Anterior cingulate cortex (tissue), 58 donors: ENCODE results near the gene KLHL30.

ENCODE experiments used
- DNase-seq, 58 donors: peaks; one replicate each; lab custom pipeline; 2025; lab: John Stamatoyannopoulos, UW

The KLHL30 gene

DNA sequence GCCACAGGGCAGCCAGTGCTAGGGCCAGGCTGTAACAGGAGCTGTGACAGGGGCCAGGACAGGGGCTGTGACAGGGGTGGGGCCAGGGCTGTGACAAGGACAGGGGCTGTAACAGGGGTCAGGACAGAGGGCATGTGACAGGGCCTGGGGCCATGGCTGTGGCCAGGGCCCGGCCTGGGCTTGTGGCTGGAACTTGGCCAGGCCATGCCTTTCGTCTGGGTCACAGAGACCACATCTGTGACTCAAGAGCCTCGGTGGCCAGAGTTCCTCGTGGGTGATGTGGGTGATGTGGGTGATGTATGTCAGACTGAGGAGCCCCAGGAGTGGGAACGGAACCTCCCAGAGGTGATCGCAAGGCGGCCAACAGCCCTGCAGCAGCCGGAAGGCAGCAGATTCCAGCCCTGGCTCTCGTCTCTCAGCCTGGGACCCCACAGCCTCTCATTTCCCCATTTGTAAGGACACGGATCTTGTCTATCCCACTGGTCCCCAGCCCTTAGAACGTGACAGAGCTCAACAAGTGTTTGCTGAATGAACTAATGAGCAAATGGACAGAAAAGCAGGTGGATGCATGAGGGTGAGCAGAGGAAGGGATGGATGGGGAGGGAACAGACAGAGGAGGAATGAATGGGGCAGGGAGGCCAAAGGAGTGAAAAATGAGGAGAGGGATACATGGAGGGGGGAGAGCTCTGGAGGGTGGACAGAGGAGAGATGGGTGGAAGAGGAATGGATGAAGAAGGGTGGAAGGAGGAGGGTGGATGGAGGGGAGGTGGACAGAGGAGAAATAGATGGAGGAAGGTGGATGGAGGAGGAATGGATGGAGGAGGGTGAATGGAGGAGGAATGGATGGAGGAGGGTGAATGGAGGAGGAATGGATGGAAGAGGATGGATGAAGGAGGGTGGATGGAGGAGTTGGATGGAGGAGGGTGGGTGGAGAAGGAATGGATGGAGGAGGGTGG lies 21.0 kb upstream of the KLHL30 start:
- DNase-seq = no peak

DNA sequence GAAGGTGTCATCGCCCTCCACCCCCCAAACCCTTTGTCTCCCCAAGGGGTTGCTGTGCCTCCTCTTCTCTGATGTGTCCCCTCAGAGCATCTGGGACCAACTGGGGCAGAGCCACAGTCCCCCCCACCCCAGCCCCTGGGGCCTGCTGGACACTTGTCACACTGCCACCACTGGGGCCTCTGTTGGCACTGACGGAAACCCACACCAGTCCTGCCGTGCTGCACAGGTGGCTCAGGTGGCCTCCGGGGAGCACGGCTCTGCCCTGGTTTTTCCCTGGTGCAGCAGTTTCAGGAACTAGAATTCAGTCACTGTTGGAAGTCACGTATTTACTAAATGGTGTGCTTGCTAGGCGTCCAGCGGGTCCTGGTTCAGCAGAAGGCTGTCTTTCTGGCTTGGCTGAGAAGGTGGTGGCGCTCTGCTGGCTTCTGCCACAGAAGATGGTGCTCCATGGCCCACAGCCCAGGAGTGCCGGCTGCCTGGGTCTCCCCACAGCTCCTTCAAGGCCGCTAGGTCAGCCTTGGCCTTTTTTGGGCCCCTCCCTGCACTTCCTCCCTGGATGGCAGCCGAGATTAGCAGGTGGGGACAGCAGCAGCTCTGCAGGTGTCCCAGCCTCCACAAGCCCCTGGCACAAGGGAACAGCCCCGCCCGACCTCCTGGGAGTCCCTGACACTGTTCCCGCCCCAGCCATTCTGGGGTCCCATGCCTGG lies 18.6 kb upstream of the KLHL30 start:
- DNase-seq = no peak

DNA sequence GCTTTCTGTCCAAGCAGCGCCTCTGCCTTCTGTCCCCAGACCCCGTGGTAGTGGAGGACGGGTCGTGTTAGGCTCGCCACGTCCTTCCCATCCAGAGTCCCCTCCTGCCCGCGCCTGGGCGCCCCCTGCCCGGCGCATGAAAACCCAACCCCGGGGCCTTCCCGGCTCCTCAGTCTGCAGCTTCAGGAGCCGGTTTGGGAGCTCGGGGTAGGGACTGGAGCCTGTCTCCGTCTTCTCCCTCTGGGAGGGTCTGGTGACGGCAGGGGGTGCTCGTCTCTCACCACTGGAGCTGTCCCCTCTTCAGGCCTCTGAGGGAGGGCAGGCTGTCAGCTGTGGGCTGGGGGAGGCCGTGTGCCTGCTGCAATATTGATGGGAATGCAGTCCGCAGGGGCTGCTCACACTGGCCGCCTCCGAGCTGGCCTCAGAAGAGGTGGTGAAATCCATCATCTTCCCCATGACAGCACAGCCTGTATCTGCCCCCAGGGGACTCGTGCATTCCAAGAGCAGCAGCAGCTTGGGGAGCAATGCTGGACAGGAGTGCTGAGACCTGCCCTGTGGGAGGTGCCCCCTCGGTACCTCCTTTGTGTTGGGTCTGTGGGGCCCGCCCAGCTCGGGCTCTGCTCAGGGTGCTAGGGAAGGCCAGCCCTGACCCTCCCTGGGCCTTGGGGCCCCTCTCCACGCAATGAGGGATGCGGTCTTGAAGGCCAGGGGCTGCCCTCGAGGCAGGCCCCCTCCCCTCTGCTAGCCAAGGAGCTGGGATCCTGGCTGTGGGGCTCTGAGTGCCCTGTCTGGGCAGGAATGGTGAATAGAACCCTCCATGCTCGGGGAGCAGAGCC lies 17.8 kb upstream of the KLHL30 start:
- DNase-seq = no peak

DNA sequence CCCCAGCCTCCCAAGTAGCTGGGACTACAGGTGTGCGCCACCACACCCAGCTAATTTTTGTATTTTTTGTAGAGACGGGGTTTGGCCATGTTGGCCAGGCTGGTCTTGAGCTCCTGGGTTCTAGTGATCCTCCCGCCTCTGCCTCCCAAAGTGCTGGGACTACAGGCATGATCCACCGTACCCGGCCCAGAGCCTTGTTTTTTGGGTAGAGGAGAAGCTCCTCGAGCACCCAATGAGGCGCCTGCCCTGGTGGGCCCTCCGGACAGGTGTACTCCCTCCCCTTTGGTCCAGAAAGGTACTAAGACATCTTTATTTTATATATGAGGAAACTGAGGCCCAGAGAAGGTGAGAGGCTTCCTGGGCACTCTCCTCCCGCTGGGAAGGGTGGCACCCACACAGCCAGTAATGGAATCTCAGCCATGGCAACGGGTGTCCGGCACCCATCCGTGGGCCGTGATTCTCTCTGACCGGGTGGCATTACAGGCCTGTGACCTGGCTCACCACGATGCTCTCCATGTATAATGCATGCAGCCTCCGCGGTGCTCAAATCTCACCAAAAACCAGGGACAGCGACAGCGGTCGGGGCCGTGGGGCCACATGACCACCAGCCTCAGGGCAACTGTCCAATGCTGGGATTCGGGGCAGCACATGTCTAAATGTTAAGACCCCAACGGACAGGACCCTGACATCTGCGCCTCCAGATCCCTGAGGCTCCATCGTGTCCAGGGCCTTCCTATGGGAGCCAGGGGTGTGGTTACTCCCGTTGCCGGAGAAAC lies 16.8 kb upstream of the KLHL30 start:
- DNase-seq = no peak

DNA sequence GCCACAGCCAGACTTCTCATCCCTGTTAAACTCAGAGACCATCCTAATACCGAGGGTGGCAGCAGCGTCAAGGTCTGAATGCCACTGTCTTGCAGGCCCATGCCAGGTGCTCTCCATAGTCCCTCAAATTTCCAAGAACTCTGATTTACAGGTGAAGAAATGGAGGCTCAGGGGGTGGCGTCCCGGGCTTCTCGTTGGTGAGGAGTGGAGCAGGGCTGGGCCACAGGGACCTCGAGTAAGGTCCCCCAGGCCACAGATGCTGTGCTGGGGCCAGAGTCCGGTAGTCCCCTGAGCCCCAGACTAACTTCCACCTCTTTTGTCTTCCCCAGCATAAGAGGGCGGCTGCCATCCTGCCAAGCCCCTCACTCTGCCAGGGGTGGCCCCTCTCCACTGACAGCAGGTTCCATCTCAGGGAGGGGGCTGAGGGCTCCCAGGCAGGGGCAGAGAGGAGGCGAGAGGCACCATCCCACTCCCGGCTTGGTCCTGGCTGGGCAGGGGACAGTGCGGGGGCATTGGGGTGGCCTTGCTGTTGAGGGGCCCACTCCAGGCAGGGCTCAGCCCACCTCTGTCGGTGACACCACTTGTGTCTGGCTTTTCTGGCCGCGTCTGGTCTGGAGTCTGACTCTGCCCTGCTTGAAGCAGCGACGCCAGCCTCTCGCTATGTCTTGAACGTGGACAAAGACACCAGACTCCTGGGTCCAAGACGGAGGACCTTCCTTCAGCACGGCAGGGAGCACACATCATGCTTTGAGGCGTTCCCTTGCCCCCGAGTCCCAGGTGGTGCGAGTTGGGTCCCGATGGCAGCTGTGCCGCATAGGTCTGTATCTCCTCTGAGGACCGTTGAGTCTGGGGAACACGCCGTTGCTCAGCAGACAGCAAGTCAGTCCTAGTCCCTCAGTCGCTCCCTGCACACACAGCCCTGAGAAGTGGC lies 15.9 kb upstream of the KLHL30 start:
- DNase-seq = no peak

DNA sequence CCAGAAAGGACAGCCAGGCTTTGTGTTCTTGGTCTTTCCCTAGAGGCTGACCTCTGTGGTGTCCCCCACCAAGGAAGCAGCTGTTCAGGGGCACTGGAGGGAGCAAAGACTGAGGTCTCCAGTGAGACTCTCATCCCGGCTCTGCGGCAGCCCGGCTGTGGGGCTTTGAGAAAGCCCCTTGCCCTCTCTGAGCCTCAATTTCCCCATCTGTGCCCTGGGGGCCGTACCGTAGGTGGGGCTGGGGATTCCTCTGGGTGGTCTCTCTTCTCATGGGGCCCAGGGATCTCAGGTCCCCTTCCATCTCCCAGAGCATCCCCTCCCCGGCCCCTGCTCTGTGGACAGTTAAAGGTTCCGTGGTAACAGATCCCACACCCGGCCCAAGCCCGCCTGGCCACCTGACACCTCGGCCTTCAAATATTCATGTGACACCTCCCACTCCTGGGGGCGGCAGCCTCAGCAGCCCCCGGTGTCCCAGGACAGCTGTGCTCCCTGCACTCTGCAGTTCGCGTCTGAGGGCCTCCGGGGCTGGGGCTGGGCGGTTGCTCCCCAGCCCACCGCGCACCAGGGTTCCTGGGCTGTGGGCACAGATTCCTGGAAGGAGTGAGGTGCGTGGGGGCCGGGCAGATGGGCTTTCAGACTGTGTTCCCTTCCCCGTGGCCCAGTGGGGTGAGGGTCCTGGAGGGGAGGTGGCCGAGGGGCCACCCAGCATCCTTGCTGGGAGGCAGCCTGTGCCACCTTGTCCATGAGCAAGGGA lies 15.1 kb upstream of the KLHL30 start:
- no peak for DNase-seq

DNA sequence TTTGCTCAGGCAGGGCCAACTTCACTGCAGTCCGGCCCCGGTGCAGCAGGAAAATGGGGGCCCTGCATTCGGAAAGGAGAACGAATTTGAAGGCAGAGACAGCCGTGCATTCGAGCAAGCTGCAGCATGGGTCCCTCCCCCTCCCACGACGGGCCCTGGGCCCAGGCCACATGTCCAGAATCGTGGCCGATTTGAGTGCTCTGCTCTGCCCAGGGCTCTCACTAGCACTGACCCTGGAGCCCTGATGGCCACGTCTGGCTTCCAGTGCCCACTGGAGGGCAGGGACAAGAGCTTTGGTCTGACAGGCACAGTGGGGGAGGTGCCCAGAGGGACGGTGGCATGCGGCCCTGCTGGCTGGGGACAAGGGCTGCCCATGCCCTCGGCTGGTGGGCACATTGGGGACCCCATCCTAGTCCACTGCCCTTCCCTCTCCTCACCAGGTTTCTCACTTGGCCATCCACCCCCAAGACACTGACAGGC lies 14.4 kb upstream of the KLHL30 start:
- no peak for DNase-seq

DNA sequence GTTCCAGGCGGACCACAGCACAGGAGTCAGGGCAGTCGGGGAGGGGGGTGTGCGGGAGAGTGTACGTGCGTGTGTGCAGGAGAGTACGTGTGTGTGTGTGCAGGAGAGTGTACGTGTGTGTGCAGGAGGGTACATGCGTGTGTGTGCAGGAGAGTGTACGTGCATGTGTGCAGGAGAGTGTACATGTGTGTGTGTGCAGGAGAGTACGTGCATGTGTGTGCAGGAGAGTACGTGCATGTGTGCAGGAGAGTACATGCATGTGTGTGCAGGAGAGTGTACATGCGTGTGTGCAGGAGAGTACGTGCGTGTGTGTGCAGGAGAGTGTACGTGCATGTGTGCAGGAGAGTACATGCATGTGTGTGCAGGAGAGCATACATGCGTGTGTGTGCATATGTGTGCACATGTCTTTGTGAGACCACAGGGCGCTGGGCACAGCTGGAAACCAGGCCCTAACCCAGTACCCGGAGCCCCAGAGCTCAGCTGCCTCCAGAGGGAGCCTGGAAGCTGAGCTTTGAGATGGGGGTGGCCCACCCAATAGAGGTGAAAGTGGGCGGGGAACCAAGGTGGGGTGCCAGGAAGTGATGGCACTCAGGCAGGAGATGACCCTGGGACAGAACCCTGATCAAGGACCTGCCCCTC lies 13.9 kb upstream of the KLHL30 start:
- no peak for DNase-seq

DNA sequence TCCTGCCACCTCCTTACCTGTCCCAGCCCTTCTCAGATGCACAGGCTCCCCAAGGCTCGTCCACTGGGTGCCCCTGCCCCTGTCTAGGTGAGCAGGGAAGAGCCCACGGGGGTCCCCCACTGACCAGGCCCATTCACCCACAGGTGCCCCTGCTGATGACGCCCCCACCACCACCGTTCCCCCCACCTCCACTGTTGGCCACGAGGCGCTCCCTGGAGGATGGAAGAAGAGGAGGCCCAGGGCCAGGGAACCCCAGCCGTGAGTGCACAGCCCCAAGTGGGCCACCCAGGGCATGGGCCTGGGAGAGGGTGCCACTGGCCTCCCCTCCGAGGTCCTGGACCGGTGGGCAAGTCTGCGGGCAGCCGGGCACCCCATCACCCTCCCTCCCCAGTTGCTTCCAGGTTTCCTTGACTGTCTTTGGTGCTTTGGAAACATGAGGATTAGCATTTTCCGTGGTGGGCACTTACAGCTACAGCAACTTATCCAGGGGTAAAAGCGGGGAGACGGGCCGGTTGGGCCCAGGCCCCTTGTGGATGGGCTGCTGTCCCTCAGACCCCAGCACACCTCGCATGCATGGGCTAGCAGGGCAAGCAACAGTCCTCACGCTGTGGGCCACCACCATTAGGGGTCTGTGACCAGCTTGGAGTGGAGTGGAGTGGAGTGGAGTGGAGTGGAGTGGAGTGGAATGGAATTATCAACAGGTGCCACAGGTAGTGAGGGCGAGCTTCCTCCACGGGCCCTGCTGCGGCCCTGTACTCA lies 13.2 kb upstream of the KLHL30 start:
- DNase-seq = no peak

DNA sequence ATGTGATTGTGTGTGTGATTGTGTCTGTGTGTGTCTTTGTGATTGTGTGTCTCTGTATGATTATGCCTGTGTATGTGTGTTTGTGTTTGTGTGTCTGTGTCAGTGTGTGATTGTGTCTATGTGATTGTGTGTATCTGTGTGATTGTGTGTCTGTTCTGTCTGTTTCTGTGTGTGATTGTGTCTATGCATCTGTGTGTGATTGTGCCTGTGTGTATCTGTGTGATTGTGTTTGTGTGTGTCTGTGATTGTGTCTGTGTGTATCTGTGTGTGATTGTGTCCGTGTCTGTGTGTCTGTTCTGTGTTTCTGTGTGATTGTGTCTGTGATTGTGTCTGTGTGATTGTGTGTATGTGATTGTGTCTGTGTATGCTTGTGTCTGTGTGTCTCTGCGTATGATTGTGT lies 12.1 kb upstream of the KLHL30 start:
- DNase-seq = no peak

DNA sequence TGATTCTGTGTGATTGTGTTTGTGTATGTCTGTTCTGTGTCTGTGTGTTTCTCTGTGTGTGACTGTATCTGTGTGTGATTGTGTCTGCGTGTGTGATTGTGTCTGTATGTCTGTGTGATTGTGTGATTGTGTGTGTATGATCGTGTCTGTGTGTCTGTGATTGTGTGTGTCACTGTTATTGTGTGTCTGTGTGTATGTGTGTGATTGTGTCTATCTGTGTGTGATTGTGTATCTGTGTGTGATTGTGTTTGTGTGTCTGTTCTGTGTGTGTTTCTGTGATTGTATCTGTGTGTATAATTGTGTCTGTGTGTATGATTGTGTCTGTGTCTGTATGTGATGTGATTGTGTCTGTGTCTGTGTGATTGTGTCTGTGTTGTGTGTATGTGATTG lies 11.7 kb upstream of the KLHL30 start:
- DNase-seq = no peak

DNA sequence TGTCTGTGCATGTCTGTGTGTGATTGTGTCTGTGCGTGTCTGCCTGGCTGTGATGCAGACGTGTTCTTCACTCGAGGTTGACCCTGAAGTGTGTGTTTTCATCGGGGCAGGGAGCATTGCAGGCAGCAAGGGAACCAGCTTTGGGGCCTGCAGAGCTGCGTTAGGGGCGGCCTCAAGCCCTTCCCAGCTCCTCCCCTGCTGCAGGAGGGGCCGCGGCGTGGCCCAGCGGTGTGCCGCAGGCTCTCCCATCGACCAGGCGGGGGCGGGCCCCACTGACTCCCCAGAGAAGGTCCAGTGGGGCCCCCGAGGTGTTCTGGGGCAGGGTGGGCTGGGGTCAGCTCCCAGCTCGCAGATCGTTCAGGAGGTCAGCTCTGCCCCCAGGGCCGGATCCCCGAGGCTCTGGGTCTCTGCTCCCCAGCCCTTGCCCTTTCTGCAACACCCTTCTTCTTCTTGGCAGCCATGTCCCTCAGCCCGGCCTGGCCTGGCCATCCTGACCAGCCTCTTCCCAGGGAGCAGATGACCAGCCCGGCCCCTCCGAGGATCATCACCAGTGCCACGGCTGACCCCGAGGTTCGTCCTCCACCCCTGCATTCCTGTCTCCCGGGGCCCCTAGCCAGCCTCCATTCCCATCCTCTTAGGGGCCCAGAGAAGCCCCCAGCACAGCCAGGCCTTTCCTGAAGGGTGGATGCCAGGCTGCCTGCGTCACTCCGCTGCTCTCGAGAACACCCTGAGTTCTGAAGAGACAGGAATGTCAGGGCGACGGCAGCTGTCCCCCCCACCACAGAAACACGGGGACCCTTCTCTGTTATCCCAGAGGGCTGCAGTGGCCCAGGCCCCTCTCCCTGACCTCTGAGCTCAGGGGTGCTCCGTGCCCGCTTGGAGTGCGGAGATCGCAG lies 11.1 kb upstream of the KLHL30 start:
- no peak for DNase-seq

DNA sequence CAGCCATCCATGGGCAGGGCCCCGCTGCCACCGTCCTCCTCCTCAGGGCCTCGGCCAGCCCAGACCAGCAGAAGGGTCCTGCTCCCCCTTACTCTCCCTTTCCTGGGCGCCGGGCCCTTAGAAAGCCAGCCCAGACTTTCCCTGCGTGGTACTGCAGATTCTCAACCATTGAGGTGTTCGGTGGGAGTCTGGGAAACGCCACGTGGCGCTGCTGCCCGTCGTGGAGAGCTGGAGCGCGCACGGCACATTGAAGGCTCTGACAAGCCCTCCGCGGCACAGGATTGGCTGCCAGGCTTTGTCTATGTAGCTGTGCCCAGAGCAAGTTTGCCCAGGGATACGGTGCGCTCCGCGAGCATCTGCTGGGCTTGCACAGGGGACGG lies 10.4 kb upstream of the KLHL30 start:
- no peak for DNase-seq

DNA sequence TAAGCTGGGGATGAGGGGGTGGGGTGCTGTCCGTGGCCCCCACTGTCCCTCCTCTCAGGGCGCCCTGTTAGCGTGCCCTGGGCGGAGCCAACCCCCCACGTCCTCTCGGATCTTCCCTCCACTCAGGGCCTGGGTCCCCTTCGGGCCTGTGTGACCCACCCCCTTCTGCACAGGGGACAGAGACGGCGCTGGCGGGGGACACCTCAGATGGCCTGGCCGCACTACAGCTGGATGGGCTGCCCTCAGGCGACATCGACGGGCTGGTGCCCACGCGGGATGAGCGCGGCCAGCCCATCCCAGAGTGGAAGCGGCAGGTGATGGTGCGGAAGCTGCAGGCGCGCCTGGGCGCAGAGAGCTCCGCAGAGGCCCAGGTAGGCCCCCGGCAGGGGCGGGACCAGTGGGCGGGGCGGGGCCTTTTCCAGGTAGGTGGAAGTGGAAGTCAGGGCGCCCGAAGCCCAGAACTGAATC lies 9.9 kb upstream of the KLHL30 start:
- no peak for DNase-seq

DNA sequence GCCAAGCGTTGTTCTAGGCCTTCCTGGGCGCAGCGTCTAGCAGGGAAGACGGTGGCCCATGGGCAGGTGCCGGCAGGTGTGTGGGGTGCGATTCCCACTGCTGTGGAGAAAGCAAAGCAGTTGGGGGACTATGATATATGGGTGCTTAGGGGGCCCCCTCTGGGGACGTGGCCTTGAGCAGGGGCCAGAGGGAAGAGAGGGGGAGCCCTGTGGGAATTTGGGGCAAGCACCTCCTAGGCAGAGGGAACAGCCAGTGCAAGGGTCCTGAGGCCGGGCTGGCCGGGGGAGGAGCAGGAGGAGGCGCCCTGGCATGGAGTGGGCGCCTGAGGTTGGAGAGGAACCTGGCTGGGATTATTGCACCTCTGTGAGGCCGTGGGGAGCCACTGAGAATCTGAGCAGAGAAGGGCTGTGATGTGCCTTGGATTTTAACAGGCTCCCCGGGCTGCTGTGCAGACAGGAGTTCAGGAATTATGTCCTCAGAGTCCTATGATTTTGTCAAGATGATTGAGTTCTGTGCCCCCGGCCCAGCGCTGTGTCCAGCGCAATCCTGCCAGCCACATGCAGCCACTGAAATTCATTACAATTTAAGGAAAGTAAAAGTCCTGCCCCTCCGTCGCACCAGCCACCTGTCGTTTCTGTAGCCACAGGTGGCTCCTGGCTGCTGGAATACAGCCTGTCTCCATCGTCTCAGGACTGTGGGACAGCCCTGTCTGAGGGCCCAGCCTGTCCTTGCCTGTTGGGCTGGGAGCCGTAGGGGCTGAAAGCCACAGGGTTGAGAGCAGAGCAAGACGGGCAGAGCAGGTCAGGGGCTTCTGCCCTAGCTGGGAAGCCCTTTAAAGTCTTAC lies 9.1 kb upstream of the KLHL30 start:
- no peak for DNase-seq
